Measurements from ENCODE around the gene F2RL2. TPM values are rescaled to one million over a fixed set of nuclear protein-coding genes. Genes with fewer than 3 reads are reported as not detected.

The F2RL2 gene
- total and polyA plus RNA-seq, 3 donors from 2014 or later = 0.20 TPM; not detected in 2

DNA sequence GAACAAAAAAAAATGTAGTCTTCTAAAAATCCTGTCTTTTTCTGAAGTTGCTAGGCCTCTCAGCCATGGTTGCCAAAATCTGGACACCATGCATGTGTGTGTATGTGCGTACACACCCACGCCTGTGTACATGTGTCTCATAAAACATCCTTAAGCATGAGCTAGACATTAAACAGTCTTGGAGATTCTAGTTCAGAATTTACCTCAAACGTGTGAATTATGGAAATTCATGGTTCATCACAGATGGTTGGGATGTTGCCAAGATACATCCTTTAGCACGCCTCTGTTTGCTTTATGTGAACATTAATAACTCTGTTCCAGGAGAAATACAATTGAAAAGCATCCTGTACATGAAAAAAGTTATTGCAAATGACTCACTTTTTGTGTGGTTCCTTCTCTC, 53.0 kb downstream of the F2RL2 start:
- H3K9me3 ChIP-seq = no peaks in the 10 kb centered on the region
- no peak for DNase-seq
- H3K4me3 ChIP-seq = no peak overlapping the region
- no peak for TF ChIP-seq POLR2A (IDR thresholded peaks at IDR 0.05)
- TF ChIP-seq, protein P1, sequence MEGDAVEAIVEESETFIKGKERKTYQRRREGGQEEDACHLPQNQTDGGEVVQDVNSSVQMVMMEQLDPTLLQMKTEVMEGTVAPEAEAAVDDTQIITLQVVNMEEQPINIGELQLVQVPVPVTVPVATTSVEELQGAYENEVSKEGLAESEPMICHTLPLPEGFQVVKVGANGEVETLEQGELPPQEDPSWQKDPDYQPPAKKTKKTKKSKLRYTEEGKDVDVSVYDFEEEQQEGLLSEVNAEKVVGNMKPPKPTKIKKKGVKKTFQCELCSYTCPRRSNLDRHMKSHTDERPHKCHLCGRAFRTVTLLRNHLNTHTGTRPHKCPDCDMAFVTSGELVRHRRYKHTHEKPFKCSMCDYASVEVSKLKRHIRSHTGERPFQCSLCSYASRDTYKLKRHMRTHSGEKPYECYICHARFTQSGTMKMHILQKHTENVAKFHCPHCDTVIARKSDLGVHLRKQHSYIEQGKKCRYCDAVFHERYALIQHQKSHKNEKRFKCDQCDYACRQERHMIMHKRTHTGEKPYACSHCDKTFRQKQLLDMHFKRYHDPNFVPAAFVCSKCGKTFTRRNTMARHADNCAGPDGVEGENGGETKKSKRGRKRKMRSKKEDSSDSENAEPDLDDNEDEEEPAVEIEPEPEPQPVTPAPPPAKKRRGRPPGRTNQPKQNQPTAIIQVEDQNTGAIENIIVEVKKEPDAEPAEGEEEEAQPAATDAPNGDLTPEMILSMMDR (IDR thresholded peaks at IDR 0.05) = no peak
- intact Hi-C loops (cut with DNase I; ENCODE audit: low total_unique reads) = no loop called here
- 83% methylated on average over 4 of the region's 4 CpGs for WGBS, 2 donors
- no peaks in the 10 kb centered on the region for H3K4me1 ChIP-seq
- no peaks in the 10 kb centered on the region for H3K36me3 ChIP-seq (ENCODE audit: low read depth, missing control alignments)
- H3K27me3 ChIP-seq = no peaks in the 10 kb centered on the region
- H3K27ac ChIP-seq = no peak overlapping the region

Other genes with a start within 250 kb of the F2RL2 start
- gene IQGAP2, start 220.1 kb downstream of the F2RL2 start, total RNA-seq = 10 to 100 TPM; 33.5 to 78.6 TPM
- gene IQGAP2, start 220.1 kb downstream of the F2RL2 start, polyA plus RNA-seq (ENCODE audit: insufficient read depth, low read depth, low replicate concordance) = 60.2 TPM
- gene F2R, start 92.7 kb upstream of the F2RL2 start, total RNA-seq = 10 to 100 TPM; 17.9 to 29.9 TPM
- gene F2R, start 92.7 kb upstream of the F2RL2 start, polyA plus RNA-seq (ENCODE audit: insufficient read depth, low read depth, low replicate concordance) = 28.0 TPM
- 1 to 10 TPM in 1 of 2 donors, under 1 TPM in 1; 0.68 to 1.1 TPM for gene F2RL1, start 195.6 kb upstream of the F2RL2 start, total RNA-seq
- 2.3 TPM for gene F2RL1, start 195.6 kb upstream of the F2RL2 start, polyA plus RNA-seq (ENCODE audit: insufficient read depth, low read depth, low replicate concordance)
- gene S100Z, start 226.6 kb upstream of the F2RL2 start, total RNA-seq = under 1 TPM in 1 of 2 donors, not detected in 1; 0.71 TPM
- gene S100Z, start 226.6 kb upstream of the F2RL2 start, polyA plus RNA-seq (ENCODE audit: insufficient read depth, low read depth, low replicate concordance) = not detected

Data from testis (tissue), 3 donors.